NCI-H2227 (cell line): ENCODE data around the gene BAK1.
"Not testable (repeated sequence)": the region's sequence is repeated elsewhere in the genome, so short reads cannot be mapped to it uniquely, and the experiment has no call there.

Source experiments
- DNase-seq: peaks from one replicate; lab custom pipeline; 2025; ENCODE audit not compliant: unreplicated experiment; lab: John Stamatoyannopoulos, UW

The BAK1 gene

DNA sequence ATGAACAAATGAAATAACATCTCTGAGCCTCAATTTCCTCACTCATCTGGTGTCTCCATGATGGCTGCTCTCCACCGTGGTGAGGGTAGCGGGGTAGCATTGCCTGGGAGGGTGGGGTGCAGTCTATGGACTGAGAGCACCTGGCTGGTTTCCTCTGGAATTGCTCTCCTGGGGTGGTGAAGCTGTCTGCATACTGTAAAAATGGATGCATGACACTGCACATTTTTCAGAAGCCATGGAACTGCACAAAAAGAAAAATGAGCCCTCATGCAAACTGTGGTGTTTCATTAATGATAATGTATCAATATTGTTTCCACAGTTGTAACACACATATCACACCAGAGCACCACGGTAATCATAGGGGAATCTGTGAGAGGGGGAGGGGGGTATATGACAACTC lies 28.9 kb upstream of the BAK1 start:
- no peak for DNase-seq

DNA sequence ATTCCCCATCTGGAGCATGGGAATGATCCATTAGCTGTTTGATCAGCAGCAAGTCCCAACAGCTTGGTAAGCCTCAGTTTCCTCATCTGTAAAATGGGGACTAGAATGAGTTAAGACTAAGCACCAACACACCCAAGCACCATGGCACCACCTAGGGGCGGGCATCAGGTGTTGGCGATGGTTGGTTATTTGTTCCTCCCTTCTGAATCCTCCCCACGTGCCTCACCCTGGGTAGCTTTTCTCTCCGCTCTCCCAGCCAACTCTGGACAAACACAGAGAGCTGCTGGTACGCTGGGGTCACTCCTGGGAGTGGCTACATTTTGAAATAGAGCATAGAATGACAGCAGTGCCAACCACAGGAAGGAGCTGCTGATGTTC lies 27.7 kb upstream of the BAK1 start:
- DNase-seq: no peak

DNA sequence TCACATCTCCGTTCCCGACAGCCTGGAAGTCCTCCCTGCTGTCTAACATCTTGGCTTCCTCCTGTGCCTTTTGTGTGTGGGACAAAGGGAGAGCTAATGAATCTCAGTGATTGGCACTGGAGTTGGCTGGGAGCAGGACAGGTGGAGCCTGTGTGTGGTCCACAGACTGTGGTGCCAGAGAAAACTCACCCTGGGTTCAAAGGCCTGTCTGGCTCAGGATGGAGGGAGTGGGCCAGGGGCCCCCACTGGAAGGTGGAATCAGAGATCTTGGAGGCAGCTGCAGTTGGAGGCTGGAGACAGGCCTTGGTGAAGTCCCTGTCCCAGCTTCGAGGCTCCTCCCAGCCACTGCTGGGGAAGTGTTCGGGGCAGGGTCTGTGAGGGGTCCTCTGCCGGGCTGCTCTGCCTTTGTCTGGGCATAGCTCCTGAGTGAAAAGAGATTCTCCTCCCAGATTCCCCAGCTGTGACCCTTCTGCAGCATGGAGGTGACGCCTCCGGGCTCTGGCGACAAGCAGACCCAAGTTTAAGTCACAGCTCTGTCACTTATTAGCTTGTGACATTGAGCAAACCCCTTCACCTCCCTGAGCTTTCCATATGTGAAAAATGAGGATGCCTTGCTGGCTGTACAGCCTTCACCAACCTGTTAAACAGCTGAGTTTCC lies 27.2 kb upstream of the BAK1 start:
- no peak for DNase-seq

DNA sequence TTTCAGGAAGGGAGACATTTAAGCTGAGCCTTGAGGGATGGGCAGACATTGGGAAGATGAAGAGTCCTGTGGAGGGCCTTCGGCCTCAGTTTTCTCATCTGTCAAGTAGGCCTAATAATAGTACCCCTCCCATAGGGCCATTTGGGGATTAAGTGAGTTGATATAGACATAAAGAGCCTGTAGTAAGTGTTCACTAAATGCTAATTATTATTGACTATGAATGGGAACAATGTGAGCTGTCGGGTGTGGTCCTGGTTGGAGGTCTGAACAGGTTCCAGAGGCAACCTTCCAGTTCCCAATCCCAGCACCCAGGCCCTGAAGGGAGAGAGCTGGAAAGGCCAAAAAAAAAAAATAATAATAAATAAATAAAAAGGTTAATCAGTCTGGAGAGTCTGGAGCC lies 26.6 kb upstream of the BAK1 start:
- no peak for DNase-seq

DNA sequence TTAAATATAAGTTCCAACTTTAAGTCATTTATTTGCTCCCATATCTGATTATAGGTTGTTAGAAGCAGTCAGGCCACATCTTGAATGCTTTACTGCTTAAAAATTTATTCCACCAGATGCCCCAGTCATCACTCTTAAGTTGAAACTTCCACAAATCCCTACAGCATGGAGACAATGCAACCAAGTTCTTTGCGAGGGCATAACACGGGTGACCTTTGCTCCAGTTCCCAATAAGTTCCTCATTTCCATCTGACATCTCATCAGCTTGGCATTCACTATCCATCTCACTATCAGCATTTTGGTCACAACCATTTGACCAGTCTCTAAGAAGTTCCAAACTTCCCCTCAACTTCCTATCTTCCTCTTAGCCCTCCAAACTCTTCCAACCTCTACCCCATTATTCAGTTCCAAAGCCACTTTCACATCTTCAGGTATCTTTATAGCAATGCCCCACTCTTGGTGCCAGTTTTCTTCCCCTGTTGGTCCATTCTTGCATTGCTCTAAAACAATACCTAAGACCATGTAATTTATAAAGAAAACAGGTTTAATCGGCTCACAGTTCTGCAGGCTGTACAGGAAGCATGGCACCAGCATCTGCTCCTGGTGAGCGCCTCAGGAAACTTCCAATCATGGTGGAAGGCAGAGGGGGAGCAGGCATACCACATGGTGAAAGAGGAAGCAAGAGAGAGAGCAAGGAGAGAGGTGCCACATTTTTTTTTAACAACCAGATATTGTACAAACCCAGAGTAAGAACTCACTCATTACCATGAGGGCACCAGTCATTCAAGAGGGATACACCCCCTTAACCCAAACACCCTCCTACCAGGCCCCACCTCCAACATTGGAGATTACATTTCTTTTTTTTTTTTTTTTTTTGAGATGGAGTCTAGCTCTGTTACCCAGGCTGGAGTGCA lies 25.1 kb upstream of the BAK1 start:
- no peak for DNase-seq

DNA sequence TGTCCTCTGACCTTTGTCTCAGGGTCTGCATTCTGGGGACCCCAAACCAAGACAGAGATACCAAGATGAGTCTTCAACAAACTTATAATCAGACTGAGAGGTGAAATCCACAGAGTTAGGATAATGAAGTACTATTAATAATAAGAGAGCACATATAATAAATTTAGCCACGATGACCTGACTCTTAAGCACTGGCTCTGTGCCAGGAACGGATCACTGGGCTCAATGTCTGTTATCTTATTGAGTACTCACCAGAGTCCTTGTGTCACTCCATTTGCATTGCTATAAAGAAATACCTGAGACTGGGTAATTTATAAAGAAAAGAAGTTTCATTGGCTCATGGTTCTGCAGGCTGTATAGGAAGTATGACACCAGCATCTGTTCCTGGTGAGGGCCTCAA lies 22.1 kb upstream of the BAK1 start:
- DNase-seq: no peak

DNA sequence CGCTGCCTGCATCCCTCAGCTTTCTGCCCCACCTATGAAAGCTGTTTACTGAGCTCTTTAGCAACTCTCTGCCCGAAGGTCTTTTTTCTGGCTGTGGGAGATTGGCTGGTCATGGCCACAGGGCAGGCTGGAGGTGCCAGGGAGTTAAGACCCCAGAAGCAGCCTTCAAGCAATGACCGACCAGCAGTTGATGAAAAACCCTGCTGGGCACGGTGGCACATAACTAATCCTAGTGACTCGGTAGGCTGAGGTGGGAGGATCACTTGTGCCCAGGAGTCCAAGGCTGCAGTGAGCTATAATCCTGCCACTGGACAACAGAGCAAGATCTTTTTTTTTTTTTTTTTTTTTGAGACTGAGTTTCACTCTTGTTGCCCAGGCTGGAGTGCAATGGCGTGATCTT lies 20.7 kb upstream of the BAK1 start:
- DNase-seq: no peak

DNA sequence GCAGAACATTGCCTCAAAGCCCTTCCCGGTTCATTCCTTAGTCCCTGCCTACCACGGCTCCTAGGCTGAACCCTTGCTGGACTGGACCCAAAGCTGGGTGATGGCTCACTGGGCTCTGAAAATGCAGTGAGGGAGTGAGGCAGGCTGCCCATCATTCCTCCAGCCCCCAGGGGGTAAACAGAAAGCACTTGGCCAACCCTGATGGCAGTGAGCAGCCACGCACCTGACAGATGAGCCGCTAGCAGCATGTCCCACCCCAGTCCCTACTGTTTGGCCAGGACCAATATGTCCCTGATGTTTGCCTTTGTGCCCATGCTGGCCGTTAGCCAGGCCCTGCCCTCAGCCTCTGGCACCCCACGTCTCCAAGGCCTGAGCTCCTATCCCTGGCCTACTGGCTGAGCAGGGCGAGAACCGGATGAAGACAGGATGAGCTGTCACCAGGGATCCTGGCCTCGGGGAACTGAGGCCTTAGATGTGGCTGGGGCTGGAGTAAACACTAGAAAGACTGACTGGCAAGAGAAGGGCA lies 19.4 kb upstream of the BAK1 start:
- no peak for DNase-seq

DNA sequence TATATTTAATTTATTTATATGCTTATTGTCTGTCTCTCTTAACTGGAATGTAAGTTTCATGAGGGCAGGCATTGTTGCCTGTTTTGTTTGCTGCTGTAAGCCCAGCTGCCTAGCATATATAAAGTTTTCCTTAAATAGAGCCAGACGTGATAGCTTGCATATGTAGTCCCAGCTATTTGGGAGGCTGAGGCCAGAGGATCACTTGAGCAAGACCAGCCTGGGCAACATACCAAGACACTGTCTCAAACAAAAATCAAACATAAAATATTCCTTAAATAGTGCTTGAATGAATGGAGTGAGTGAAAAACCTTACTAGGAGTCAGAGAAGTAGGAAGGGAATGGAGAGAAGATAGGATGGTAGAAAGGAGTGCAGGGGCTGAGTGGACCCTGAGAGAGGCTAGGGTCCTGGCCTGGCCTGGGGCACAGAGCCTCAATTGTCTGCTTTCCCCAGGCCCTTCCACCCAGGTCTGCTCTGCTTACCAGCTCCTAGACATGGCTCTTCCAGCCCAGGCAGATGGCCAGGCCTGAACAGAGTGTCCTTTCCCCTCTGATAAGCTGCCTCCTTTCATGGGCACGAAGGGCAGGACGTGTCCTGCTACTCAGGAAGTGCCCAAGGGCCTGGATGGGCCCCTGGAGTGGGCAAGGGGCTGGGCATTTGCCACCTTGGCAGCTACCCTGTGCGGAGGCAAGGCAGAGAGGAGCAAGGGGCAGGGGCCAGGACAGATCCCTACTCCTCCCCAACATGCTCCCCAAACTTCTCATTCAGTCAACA lies 17.7 kb upstream of the BAK1 start:
- no peak for DNase-seq

DNA sequence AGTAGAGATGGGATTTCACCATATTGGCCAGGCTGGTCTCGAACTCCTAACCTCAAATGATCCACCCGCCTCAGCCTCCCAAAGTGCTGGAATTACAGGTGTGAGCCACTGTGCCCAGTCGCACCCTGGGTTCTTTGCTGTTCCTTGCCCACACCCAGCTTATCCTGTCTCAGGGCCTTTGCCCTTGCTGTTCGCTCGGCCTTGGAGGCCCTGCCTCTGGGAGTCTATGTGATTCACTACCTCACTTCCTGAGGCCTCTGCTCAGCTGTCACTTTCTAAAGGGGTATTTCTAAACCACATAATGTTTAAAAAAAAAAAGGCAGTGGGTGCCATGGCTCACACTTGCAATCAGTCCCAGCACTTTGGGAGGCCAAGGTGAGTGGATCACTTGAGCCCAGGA lies 16.8 kb upstream of the BAK1 start:
- DNase-seq: not testable (repeated sequence)

DNA sequence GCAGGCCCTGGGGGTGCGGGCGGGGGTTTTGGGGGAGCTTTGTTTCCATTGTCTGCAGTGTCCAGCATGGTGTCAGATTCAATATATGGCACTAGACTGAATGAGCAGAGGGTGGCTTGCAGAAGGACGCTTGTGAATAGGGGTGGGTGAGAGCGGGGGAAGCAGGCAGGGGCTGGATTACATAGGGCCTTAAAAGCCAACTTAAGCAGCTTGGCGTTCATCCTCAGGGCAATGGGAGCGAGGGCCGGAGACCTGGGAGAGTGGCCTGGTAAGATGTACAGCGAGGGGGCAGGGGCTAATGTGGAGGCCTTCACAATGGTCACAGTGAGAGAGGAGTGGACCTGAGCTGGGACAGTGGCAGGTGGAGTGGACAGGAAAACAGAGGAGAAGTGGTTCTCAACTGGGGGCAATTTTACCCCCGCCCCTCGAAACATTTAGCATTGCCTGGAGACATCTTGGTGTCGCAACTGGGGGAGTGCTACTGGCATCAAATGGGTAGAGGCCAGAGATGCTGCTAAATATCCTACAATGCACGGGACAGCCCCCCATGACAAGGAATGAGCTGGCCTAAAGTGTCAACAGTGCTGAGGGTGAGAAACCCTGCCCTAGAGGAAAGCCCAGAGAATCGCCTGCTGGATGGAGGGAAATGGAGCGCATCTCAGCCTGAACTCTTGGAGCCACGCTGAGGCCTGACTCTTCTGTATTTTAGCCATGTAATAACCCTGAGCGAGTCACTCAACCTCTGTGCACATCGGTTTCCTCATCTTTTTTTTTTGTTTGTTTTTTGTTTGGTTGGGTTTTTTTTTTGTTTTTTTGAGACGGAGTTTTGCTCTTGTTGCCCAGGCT lies 15.1 kb upstream of the BAK1 start:
- no peak for DNase-seq

DNA sequence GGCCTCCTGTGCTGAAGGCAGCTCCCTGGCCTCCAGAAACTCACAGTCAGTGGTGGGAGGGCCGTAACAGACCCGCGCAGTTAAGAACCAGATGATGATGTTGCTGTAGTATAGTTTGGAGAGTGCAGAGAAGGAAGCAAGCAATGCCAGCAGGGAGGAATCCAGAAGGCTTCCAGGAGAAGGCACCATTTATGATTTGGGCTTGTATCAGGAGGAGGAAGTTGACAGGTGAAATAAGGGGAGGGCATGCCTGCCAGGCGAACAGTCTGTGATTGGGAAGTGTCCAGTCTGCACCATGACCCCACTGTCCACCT lies 13.3 kb upstream of the BAK1 start:
- no peak for DNase-seq

DNA sequence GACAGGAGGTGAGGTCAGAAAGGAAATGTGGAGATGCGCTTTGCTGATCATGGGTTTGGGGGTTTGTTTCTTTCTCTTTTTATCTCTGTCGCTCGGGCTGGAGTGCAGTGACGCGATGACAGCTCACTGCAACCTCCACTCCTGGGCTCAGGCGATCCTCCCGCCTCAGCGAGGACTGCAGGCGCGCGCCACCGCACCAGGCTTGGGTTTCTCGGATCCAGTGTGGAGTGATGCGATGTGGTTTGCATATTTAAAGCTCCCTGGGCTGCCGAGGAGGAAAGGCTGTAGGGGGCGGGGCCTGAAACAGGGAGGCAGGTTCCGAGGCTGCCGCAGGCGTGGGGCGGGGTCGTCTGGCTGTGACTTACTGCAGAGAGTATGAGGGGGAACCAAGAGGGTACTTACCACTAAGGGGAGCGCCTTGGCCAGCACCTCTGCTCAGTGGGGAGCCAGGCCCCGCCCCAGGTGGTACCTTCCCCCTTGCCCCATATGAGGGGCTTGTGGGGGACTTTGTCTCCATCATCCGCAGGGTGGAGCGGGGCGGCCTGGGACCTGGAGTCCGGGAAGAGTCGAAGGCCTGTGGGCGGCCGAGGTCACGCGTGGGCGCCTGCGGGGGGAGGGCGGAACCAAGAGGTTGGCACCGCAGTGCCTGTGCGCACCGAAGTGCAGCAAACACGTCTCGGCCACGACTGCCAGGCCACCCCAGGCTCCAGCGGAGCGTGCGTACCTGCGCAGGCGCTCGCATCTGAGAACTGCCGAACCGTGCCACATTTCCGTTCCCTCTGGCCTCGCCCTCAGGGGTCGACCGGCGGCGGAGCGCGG lies 12.7 kb upstream of the BAK1 start:
- DNase-seq: no peak

DNA sequence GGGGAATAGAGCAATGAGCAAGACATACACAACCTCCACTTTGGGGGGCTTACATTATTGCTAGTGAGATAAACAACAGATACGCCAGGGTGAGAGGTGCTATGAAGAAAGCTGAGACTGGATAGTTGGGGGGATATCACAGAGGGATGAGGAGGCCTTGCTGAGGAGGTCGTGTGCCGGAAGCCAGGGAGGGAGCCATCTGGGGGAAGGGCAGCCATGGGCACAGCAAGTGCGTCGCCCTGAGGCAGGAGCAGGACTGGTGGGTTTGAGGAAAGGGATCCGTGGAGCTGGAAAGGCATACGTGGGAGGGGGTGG lies 12.2 kb upstream of the BAK1 start:
- DNase-seq: no peak

DNA sequence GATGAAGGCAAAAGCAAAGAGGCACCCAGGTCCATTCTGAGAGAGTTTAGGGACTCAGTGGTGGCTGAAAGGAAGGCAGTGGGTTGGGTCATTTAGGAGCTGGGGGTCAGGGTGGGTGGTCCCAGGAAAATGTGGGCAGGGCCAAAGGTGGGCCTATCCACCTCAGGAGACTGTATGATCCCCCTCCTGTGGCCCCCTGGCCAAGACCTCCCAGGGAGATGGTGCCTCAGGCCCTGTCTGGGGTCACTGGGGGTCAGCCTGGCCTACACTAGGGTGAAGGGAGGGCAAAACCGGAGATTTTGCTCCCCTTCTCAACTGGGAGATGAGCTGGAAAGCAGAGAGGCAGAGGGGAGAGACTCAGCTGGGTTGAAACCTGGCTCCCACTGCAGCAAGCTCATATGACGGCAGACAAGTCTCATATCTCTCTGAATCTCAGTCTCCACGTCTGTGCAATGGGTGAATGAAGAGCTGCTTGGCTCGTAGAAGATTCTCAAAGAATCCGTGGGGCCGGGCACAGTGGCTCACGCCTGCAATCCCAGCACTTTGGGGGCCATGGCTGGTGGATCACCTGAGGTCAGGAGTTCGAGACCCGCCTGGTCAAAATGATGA lies 11.5 kb upstream of the BAK1 start:
- DNase-seq: no peak

DNA sequence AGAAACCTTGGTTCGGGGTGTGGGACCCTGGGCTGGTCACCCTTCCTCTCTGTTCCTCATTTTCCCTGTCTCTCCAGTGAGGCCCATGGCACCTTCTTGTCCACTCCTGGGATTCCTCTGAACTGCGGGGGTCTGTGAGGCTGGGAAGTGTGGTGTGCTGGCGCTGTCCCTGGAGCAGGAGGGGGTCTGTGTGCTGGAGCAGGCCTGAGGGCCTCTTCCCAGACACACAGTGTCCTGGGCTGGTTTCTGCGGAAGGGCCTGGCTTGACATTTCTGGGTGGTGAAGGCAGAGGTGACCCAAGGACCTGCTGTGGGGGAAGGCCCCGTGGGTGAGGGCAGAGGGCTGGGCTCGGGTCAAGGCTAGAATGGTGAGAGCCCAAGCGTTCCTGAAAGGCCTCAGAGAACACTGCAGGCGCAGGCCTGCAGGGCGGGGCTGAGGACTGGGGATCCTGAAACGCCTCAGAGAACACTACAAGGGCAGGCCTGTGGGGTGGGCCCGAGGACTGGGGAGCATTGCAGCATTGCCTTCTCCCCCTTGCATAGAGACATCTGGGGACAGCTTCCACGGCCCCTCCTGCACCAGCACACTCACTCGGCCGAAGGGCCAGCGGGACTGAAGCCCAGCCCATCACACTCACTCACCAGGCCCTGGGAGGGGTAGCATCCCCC lies 10.6 kb upstream of the BAK1 start:
- no peak for DNase-seq

DNA sequence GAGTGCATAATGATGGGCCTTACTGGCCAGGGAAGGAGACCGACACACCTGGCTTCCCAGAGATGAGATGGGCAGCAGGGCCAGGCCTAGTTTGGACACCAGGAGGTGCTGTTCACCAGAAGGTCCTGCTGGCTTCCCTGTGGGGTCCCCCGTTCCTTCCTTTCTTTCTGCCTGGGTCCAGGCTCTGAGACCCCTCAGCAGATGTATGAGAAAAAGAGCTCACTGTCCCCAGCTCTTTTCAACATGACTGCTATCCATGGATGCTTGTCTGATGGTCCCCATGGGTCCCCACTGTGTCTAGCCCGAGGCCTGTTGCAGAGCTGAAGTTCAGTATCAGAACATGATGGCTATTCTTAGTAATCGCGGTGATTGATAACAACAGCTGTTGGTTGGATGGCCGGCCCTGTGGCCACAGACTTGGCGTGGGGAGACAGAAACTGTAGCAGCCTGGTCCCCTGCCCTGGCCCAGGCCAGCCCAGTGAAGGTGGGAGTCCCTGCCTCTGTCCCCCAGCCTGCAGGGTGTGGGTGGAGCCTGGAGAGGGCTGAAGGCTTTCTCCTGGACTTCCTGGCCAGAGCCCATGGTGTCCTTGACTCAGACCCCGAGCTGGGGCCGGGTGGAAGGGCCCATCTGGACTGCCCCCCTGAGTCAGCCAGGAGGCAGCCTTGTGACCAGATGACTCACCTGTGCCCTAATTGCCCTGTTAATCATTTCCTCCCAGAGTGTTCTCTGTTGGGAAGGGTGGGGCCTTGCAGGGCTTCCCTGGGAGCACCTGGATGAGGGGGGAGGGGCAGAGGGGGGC lies 9.9 kb upstream of the BAK1 start:
- DNase-seq: peak; percentile 49

DNA sequence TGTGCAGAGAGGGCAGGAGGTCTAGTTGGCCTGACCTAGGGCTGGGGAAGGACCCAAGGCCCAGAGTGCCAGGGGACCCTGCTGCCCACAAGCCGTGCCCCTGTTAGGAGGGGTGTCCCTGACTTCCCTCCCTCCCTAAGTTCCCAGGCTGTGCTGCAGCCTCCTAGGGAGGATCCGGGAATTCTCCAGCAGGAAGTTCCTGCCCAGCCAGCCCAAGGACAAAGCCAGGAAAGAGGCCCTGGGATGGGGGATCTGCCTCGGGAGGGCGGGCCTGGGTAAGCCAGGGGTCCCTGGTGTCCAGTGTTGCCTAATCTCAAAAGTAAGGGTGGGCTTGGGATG lies 9.3 kb upstream of the BAK1 start:
- no peak for DNase-seq

DNA sequence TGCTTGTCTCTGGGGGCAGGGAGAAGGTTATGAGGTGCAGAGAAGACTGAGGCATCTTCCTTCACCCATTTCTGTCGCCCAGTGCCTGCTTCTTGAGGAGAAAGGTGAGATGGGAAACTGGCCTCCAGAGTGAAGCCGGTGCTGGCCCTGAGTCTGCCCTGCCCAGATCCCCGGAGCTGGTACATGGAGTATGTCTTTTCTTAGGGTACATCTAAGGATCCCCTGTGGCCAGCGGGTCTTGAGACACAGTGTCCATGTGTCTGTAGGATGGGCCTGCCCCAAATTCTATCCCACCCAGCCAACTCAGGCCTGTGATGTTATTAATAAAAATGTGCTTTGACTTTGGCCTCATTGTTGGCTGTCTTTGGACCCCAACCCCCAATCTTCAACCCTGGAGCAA lies 8.8 kb upstream of the BAK1 start:
- DNase-seq: no peak
